ENCODE results near the gene BNIP3. TPM values are rescaled to one million over a fixed set of nuclear protein-coding genes. Genes with fewer than 3 reads are reported as not detected.

Gene BNIP3
- total and polyA plus RNA-seq, 2 donors (not counting 3 experiments of a cell fraction or from before 2014, with no cell fraction given): 51.4 to 53.3 TPM

DNA sequence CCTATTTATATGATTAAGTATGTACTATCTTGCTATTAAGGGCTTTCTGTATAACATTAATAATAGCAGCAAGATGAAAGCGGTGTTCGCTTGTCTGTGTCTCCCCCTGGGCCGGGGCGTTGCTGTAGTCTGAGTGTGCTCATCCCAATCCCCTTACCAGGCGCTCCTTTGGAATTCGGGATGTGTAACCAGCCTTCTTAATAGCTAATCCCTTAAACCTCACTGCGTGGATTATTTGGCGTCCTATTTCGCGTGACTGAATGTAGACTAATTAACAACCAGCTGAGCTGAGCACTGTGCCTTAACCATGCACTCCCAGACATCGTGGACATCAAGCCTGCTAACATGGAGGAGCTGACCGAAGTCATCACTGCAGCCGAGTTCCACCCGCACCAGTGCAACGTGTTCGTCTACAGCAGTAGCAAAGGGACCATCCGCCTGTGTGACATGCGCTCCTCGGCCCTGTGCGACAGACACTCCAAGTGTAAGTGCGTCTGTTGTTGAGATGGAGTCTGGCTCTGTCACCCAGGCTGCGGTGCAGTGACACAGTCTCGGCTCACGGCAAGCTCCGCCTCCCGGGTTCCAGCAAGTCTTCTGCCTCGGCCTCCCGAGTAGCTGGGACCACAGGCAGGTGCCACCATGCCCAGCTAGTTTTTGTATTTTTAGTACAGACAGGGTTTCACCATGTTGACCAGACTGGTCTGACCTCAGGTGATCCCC is 36.6 kb downstream of the BNIP3 start:
- H3K9me3 ChIP-seq (replicated peaks; ENCODE audit: control insufficient read depth, insufficient read depth, low read length): no peaks in the 10 kb centered on the region
- H3K9me1 ChIP-seq (replicated peaks; ENCODE audit: control insufficient read depth, extremely low read depth, insufficient read depth, low read length): no peaks in the 10 kb centered on the region
- DNase-seq (ENCODE audit: low read depth, low spot score) (no peak), FAIRE-seq (peak; percentile 52)
- no peak overlapping the region for H3K9ac ChIP-seq (replicated peaks; ENCODE audit: extremely low read depth, insufficient read depth, low read length)
- dilution Hi-C loops (cut with MboI; ENCODE audit: extremely low pct_ligation_motif_present, low sequenced_read_pairs) (no loop called here), intact Hi-C loops (cut with micrococcal nuclease) (no loop called here)
- CTCF ChIA-PET: interaction anchor here (0.8 to 4.3 kb wide), 11 partner anchors 8 to 78 kb away, joined by 3 to 20 read pairs (median 7); partner anchors contain the start of gene PPP2R2D
- H3K36me3 ChIP-seq (ENCODE audit: control insufficient read depth in 2 of 2, extremely low read depth in 1 of 2, insufficient read depth in 2 of 2, low read length in 2 of 2): peaks cover 12 to 15% of the 10 kb centered on the region in 2 experiments
- peaks cover 20% of the 10 kb centered on the region for H3K79me2 ChIP-seq (ENCODE audit: control insufficient read depth, insufficient read depth, low read length)
- H3K4me1 ChIP-seq (ENCODE audit: control insufficient read depth, extremely low read depth, insufficient read depth, low read length): peaks cover 39% of the 10 kb centered on the region
- POLR2A ChIA-PET: interaction anchor here (0.8 kb wide), 1 partner anchor 45 kb away, joined by 4 read pairs; no protein-coding TSS in a partner anchor
- no TSS peak for BruUV-seq (replicated peaks)
- H4K20me1 ChIP-seq (replicated peaks; ENCODE audit: control insufficient read depth, extremely low read depth, insufficient read depth, low read length): no peaks in the 10 kb centered on the region
- H3K27ac ChIP-seq (ENCODE audit: insufficient read depth, low read depth, low read length): peak overlapping the region; percentile 93
- H3K4me3 ChIP-seq (replicated peaks in 1 of 3; ENCODE audit: insufficient read depth in 1 of 3, low read depth in 1 of 3, low read length in 3 of 3): no peak overlapping the region
- H3K27me3 ChIP-seq (ENCODE audit: control insufficient read depth in 2 of 2, insufficient read depth in 2 of 2, low read length in 2 of 2): no peaks in the 10 kb centered on the region
- no peak for TF ChIP-seq JUN (IDR thresholded peaks at IDR 0.05; ENCODE audit: borderline replicate concordance, insufficient read depth, insufficient read length, low read depth)
- TF ChIP-seq, protein P1, sequence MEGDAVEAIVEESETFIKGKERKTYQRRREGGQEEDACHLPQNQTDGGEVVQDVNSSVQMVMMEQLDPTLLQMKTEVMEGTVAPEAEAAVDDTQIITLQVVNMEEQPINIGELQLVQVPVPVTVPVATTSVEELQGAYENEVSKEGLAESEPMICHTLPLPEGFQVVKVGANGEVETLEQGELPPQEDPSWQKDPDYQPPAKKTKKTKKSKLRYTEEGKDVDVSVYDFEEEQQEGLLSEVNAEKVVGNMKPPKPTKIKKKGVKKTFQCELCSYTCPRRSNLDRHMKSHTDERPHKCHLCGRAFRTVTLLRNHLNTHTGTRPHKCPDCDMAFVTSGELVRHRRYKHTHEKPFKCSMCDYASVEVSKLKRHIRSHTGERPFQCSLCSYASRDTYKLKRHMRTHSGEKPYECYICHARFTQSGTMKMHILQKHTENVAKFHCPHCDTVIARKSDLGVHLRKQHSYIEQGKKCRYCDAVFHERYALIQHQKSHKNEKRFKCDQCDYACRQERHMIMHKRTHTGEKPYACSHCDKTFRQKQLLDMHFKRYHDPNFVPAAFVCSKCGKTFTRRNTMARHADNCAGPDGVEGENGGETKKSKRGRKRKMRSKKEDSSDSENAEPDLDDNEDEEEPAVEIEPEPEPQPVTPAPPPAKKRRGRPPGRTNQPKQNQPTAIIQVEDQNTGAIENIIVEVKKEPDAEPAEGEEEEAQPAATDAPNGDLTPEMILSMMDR (IDR thresholded peaks at IDR 0.05; ENCODE audit: extremely low read depth in 1 of 2, insufficient read depth in 1 of 2, low read depth in 1 of 2, low read length in 2 of 2): no peak
- no peak for TF ChIP-seq POLR2AphosphoS5 (IDR thresholded peaks at IDR 0.05; ENCODE audit: insufficient read depth, low read depth, low read length)
- TF ChIP-seq GATA2 (IDR thresholded peaks at IDR 0.05; ENCODE audit: insufficient read depth, insufficient read length, low read depth, low read length): no peak
- TF ChIP-seq FOS (IDR thresholded peaks at IDR 0.05; ENCODE audit: borderline replicate concordance, insufficient read depth, low read length): no peak
- H2AFZ ChIP-seq (ENCODE audit: low read depth, low read length): no peak overlapping the region
- H3K4me2 ChIP-seq (ENCODE audit: insufficient read depth, low read length): no peak overlapping the region

Data from endothelial cell of umbilical vein (primary cell).